HG02840 (cell line): ENCODE data around the gene ADAM10.

Experiments
- ATAC-seq: cut with Tn5 transposase; IDR thresholded peaks from one replicate; pipeline ENCODE4 v1.9.1; 2021; ENCODE audit warnings: mild to moderate bottlenecking, moderate library complexity, moderate number of reproducible peaks; ENCODE audit not compliant: unreplicated experiment, low FRiP score

The ADAM10 gene

DNA sequence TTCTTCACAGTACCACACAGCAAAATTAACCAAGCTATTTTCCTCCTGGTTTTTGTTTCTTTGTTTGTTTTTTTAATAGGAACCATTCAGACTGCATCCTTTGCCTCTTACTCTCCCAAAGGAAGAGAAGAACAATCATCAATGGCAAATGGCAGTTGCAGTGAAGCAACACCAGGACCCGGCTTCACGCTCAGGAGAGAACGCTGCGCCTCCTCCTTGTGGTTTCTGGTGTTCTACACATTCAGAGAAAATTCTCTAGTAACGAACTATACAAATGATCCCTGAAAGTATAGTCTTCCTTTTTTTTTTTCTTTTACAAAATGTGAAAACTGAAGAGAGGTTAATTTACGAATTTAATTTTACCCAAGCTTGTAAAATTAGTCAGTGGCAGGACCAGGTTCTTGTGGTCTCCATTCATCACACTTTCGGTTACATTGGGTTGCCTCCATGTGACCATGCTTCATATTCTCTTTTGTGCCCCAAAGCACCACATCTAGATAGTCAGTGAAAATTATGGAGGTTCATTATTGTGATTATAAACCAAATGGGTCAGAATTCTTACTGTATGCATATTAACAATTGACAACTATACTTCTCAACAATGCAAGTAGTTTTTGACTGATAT lies 11.0 kb upstream of the ADAM10 start:
- ATAC-seq = no peak

DNA sequence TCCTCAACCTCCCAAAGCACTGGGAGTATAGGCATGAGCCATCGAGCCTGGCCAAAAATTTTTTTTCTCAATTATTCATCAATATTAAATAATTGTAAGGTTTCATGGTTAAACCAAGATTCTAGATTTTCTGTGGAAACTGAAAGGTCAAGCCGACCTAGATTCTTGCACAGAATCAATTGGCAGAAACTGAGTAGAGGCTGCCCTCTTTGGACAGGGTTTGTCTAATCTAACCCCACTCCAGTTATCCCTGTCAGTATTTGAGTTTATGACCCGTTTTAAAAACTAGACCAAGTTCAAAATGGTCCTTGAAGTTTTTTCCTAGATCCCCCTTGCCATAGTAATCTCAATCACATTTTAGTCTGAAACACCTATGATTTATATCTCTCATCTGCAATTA lies 8.6 kb upstream of the ADAM10 start:
- ATAC-seq = no peak

DNA sequence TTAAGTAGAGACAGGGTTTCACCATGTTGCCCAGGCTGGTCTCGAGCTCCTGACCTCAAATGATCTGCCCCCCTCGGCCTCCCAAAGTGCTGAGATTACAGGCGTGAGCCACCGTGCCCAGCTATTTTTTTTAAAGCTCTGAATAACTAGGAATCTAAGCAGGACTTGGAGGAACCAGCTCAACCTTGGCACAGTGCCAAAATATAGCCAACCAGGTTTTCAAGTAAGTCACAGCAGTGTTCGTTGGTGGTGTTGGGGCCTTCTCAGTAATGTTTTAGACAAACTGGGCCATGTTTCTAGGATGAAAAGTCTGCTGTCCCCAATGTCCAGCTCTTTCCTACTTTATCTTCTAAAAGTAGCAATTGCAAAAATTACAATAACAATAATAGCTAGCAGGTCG lies 6.4 kb upstream of the ADAM10 start:
- no peak for ATAC-seq

DNA sequence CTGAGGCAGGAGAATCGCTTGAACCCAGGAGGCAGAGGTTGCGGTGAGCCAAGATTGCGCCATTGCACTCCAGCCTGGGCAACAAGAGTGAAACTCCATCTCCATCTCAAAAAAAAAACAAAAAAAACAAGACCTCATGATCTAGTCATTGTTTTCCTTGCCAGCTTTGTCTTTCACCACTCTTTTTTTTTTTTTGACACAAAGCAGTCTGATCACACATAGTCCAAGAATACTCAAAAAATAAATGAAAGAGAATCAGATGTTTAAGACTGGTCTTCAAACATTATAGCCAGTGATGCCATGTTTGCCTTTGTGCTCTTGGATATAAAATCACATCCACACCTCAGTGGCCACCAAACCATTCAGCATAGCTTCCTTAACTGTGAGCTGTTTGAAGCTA lies 5.8 kb upstream of the ADAM10 start:
- ATAC-seq = no peak

DNA sequence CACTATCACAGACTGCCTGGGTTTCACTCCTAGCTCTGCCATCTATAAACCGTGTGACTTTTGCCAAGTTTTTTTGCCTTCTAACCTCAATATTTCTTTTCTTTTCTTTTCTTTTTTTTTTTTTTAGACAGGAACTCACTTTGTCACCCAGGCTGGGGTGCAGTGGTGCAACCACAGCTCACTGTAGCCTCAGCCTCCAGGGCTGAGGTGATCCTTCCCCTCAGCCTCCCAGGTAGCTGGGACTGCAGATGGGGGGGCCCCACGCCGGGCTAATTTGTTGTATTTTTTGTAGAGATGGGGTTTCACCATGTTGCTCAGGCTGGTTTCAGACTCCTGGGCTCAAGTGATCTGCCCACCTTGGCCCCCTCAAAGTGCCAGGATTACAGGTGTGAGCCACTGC lies 3.2 kb upstream of the ADAM10 start:
- no peak for ATAC-seq

DNA sequence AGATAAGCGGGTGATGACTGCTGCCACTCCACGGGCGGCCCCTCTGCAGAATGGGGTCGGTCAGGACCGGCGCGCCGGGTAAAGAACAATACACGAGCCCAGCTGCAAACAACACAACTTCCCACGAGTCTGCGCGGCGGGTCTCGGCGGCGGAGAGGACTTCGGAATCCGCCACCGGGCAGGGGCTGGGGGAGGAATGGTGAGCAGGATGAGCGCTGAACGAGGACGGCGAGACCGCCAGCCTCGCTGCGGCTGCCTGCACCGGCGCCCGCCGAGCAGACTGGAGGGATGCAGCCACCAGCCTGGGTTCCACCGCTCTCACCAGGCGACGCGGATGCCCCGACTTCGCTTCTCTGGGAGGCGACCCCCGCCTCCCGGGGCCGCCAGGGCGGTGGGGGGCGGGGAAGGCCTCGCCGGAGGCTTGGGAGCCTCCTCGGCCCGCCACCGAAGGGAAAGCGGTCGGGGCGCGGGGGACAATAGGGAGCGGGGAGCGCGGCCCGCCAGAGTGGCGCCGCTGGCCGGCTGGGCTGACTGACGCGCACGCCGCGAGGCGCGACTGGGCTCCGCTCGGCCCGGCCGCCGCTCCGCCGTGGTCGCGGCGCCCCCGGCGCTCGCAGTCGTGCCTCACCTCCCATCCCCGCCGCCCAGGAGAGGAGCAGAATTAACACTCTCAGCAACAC lies 515 bp downstream of the ADAM10 start:
- peak; percentile 33 for ATAC-seq

DNA sequence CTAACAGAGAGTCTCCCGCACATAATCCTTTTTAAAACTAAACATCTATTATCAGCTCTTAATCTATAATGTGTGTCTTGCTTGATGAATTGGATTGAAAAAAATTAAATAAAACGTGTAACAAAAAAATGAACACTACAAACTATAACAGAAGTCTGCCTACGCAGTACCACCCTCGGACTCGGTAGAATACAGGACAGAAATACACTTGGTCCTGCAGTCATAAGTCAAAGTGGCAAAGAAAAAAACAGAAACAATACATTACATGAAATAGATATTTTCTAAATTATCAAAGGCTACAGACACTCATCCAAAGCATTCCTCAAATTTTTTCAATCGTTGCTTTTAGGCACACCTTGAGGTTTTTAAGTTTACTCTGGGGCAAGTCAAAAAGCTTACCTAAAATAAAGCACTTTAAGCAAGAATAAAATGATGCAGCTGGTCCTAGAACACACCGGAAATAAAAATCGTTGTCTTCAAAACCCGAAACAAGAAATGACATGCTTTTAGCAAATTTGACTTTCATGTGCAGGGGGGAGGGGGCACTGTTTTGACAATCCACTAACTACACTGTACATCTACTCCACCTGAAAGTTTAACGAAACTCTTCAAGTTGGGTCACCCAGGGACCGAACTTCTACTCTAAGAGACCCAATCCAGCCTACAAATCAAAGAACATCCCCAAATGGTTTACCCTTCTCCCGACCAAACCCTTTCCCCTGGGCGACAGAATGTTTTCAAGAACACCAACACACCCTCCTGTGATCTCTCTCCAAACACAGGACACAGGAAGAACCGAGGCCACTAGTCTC lies 1.3 kb downstream of the ADAM10 start:
- ATAC-seq = no peak

DNA sequence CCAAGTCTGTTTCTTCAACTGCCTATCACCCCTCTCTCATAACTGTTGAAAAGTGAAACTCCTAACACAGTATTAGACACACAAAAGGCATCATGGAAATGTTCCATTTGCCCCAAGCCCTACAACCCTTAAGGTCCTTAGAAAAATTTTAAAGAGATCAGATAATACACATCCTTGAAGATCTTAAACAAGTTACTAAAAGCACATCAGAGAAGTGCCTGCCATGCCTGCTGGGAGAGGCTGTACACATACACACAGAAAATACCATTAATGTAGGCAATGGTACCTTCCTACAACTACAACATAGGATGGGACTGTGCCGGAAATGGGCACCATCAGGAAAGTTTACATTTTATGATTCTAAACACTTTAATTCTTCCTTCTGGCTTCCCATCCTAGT lies 3.3 kb downstream of the ADAM10 start:
- ATAC-seq = no peak

DNA sequence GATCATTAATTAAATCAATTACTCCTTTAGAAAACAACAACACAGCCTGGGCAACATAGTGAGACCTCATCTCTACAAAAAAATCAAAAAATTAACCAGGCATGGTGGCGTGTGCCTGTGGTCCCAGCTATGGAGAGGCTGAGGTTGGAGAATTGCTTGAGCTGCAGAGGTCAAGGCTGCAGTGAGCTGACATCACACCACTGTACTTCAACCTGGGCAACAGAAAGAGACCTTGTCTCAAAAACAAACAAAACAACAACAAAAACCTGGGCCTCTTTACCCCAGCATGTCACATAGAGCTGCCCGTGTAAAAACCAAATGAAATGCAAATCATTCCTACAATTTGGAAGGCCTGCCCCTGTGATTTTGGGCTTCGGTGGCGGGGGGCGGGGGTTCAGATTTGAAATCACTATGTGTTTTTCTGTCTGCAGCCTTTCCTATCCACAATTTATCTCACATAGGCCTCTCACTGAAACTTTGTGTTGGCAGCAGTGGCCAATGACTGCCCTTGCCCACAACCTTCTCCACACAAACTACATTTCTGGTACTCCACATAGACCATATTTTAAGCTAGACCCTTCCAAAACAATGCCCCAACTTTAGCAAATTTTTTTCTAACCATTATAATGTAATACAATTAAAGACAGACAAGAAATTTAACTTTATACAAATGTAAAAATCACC lies 6.5 kb downstream of the ADAM10 start:
- ATAC-seq = no peak

DNA sequence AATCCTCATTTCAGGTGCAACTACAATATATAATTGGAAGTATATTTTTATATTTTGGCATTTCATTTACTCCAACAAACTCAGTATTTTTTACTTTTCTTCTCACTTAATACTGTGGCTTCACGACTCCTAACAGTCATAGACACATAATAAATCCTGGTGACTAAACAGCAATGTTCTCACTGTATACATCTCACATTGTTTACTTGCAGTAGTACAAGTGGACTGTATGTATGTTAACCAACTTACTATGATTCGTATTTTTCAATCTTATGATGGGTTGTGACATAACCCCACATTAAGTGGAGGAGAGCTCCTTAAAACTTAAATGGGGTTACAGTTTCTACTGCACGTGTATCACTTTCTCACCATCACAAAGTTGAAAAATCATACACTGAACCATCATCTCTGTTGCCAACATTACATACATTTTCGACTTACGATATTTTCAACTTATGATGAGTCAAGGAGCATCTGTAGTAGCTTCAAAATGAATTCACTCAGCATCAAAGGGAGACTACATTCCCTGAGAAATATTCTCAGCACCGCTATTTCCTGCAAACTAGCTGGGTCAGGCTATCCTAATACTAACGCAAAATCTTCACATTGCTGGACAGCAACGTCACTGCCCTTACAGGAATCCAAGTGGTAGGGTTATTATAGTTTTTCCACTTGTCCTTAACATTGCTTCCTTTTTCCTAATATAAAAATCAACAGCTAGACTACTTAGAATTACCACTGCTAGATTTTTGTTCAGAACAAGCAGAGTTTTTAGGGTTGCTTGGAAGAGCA lies 7.3 kb downstream of the ADAM10 start:
- ATAC-seq = no peak

DNA sequence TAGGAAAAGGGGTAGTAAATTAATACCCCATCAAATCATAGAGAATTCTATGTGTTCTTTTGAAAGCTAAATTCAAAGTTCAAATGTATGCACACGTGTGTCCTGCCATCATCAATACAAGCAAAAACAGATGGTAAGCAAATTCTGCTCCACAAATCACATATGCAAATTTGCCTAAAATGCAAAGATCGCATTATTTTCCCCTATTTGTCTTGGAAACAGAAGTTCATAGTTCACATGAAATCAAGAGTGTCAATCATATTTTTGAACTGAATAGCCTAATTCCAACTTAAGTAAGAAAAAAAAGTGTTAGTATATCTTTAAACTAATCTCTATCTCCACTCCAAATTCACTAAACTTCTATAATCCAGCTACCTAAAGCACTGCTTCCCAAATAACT lies 8.5 kb downstream of the ADAM10 start:
- no peak for ATAC-seq

DNA sequence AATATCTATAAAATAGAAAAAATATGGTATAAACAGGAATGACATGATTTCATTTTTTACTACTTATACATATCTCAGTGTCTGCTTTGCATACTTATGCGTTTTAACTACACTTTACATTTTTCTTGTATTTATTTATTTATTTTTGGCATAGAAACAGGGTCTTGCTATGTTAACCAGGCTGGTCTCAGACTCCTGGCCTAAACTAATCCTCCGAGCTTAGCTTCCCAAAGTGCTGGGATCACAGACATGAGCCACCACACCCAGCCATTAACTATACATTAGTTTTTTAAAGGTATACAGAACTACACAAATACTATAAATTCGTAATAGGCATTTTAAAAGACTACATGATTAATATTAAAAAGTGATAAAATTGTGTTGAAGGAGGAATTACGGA lies 9.1 kb downstream of the ADAM10 start:
- ATAC-seq = no peak

DNA sequence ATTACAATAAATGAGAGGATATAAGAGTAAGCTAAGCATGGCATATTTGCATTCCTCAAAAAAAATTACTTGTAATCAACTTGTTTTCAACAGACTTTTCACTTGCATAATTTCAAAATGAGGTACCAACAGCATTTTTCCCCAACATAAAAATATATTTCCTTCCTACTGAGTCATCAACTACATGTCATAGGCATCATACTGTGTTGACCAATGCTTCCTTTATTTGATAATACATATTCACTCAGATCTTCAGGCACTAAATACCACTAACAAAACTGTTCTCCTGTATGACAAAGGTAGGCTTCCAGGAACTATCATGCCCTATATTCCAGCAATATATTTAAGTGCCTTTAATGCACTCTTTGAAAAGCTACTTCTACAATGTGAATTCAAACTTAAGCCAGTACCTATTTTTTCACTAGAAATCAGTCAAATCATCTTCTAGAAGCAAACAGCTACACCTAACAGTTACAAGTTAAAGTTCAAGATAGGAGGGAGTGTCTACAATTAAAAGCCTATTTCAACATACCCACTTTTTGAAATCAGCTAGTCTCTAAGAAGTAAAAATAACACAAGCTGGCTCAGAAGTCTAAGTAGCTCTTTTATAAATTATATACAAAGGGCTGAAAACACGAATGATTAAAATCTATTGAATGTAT lies 11.3 kb downstream of the ADAM10 start:
- ATAC-seq = no peak

DNA sequence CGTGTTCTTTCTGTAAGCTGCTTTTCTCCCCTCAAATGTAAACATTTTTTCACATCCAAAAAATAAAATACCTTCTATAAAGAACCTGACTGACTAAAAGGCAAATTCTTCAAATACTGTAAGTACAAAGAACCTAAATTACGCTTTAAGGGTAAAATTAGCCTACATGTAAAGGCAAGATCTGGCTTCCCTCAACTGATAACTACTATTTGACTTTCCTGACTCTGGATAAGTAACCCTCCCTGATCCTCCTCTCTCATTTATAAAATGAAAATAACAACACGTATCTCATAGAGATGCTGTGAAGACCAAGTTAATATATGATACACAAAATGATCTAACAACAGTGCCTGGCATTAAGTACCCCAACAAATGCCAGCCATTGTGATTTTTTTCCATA lies 12.2 kb downstream of the ADAM10 start:
- no peak for ATAC-seq

DNA sequence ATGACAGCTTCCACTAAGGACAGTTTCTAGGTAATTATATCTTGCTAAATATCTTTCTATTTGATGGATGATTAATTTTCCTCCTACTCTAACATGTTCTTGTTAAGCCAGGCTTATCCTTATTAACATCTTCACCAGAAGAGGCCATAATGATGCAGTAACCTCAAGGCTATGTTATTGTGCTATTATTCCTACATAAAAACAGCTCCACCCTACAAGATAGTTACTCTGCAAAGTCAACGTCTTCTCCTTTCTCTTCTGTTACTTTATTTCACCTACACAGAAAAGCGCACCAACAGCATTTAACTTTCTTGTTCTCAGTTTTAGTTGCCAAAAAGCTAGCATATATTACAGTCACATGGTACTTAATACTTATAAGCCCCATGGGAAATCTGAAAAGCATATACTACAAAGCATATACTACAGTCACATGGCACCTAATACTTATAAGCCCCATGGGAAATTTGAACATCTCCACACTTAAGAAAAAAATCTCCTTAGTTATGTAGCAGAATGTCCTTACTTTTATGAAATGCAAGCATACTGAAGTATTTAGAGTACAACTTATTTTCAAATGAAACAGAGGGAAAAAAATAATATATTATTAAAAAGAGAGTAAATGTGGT lies 13.4 kb downstream of the ADAM10 start:
- no peak for ATAC-seq

DNA sequence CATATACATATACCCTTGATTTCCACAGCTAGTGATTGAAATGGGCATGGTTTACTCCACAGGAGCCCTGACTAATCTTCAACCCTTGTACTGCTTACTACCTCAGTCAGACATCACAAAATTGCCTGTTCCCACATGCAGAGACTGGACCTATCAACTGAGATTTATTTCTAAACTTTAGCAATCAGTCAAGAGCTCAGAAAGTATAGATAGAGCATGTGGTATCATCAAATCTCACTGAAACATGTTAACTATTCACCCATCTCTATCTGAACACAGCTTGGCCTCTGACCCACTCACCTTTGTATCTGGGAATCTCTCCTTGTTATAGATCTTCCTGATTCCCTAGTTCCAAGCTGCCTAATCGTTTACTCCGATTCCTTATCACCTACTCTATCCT lies 14.6 kb downstream of the ADAM10 start:
- ATAC-seq = no peak

DNA sequence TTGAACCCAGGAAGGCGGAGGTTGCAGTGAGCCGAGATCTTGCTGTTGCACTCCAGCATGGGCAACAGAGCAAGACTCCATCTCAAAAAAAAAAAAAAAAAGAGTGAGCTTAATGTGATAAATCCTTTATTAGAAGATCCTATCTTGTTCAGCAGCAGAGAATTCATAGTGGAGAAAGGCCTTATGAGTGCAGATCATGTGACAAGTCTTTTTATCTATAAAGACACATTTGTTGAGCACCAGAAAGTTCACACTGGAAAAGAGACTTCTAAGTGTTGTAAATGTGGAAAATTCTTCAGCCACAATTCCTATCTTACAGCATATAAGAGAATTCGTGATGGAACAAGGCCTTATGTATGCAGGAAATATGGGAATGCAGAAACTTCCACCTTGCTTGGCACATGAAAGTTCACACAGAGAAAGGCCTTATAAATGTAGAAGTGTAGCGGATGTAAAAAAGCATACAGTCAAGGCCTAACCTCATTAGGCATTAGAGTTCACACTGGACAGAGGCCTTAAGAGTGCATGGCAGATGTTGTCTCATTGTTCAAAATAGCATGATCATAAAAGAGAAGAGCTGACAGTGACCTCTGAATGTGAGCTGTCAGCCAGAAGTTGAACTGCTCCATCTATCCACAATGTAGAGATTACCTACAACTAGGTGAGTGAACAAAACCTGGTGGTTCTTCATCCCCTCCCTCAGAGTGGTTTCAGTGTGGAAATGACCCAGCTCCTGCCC lies 16.7 kb downstream of the ADAM10 start:
- ATAC-seq = no peak

DNA sequence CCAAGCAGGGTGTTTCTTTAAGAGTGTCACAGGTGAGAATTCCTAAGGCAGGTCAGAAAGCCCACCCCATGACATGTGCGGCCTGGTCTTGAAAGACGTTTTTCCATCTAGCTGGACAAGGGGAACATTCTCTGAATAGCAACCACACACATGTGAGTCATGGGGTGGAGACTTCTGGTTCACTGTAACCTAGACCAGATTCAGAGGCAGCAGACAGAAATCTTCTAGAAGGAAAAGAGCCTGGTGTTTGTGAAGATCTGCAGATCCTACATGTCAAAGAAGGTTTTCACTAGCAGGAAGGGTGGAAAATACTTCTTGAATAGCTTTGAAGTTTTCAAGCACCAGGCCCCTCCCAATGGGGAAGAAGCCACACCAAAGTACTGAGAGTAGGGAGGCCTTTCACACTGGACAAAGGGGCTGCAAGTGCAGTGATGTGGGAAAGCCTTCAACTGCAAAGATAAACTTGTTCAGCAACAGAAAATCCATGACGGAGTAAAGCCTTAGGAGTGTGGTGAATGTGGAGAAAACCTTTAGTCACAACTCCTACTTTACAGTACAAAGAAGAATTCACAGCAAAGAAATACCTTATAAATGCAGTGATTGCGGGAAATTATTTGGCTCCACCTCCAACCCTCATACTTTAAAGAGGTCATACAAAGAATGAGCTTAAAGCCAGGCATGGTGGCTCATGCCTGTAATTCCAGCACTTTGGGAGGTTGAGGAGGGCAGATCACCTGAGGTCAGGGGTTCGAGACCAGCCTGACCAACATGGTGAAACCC lies 17.6 kb downstream of the ADAM10 start:
- ATAC-seq = no peak
